PC-9 (cell line): ENCODE data around the gene ZNF3. TPM values are rescaled to one million over a fixed set of nuclear protein-coding genes. Genes with fewer than 3 reads are reported as not detected.

Experiments
- BruUV-seq: library from RNA; stranded (reverse); fragments of 400-500 nt; replicated peaks from 2 replicates; lab custom pipeline; 2021; lab: Mats Ljungman, UMichigan
- CTCF ChIA-PET: fragments of 300-600 bp; sonication (Branson Sonifier 250); formaldehyde crosslinking; loops from one replicate; lab custom pipeline; 2022; ENCODE audit warnings: antibody characterized with exemption; lab: Charles Lee
- POLR2A ChIA-PET: fragments of 300-600 bp; sonication (Branson Sonifier 250); formaldehyde crosslinking; loops from one replicate; lab custom pipeline; 2022; ENCODE audit warnings: antibody characterized with exemption; ENCODE audit not compliant: unreplicated experiment; lab: Charles Lee
- DNase-seq, 2 experiments: peaks; one replicate each; pipeline versions ENCODE4 v3.0.0 to v3.0.0-alpha.2; 2015 to 2022; ENCODE audit warnings: mixed read lengths in 1 of 2
- H2AFZ ChIP-seq: fragments of 200-600 bp; sonication (generic); 2 replicates; pipeline ENCODE4 v1.8.1; 2017; ENCODE audit warnings: antibody characterized with exemption
- H3F3A ChIP-seq: fragments of 200-600 bp; sonication (generic); 2 replicates; pipeline ENCODE4 v1.8.1; 2017; ENCODE audit warnings: antibody characterized with exemption, mild to moderate bottlenecking, low read depth; ENCODE audit not compliant: insufficient read depth
- H3K27ac ChIP-seq: fragments of 200-600 bp; sonication (generic); 2 replicates; pipeline ENCODE4 v1.6.1; 2016; ENCODE audit warnings: mixed run types
- H3K27me3 ChIP-seq: fragments of 200-600 bp; sonication (generic); 2 replicates; pipeline ENCODE4 v1.6.1; 2016; ENCODE audit warnings: low read depth, mixed run types; ENCODE audit not compliant: insufficient read depth
- H3K36me3 ChIP-seq: fragments of 200-600 bp; sonication (generic); 2 replicates; pipeline ENCODE4 v1.6.1; 2016; ENCODE audit warnings: low read depth, mixed run types
- H3K4me1 ChIP-seq: fragments of 200-600 bp; sonication (generic); replicated peaks from 2 replicates; pipeline ENCODE4 v1.6.1; 2016; ENCODE audit warnings: mixed run types; ENCODE audit not compliant: insufficient read depth
- H3K4me2 ChIP-seq: fragments of 200-600 bp; sonication (generic); 2 replicates; pipeline ENCODE4 v1.6.1; 2017; ENCODE audit warnings: mixed run types
- H3K4me3 ChIP-seq: fragments of 200-600 bp; sonication (generic); 2 replicates; pipeline ENCODE4 v1.6.1; 2016; ENCODE audit warnings: mixed run types
- H3K79me2 ChIP-seq: fragments of 200-600 bp; sonication (generic); 2 replicates; pipeline ENCODE4 v1.6.1; 2017; ENCODE audit warnings: low read depth, mixed run types
- H3K9me2 ChIP-seq: fragments of 200-600 bp; sonication (generic); 2 replicates; pipeline ENCODE4 v1.8.1; 2017; ENCODE audit warnings: mild to moderate bottlenecking; ENCODE audit not compliant: insufficient read depth
- H3K9me3 ChIP-seq: fragments of 200-600 bp; sonication (generic); 2 replicates; pipeline ENCODE4 v1.8.1; 2016; ENCODE audit warnings: low read depth; ENCODE audit not compliant: insufficient read depth
- H4K20me1 ChIP-seq: fragments of 200-600 bp; sonication (generic); 2 replicates; pipeline ENCODE4 v1.8.1; 2017; ENCODE audit not compliant: insufficient read depth
- CTCF ChIP-seq: fragments of 200-600 bp; sonication (generic); conservative IDR thresholded peaks from 2 replicates; pipeline ENCODE4 v1.6.1; 2017; ENCODE audit warnings: mixed run types, antibody characterized with exemption, mild to moderate bottlenecking, moderate library complexity
- EZH2 ChIP-seq: fragments of 200-600 bp; sonication (generic); IDR thresholded peaks from 2 replicates; pipeline ENCODE4 v1.8.0; 2017; ENCODE audit warnings: antibody characterized with exemption, low read depth
- intact Hi-C: fragments of 100-400 bp; cut with micrococcal nuclease; formaldehyde crosslinking; loops from one replicate; pipeline ENCODE4 v1.10.0; 2022; ENCODE audit not compliant: unreplicated experiment
- total RNA-seq: library from RNA; stranded (reverse); gene quantifications from 2 replicates; pipeline ENCODE4 v1.2.3, GENCODE V29; 2021

Gene ZNF3
- total RNA-seq, 1 experiment from 2014 or later, result 39.0 TPM

- Histone ChIP-seq H4K20me1 (no peaks in the 10 kb centered on the region), H2AFZ (peak overlapping the region; percentile 98), H3K36me3 (no peaks in the 10 kb centered on the region), H3K4me1 (peaks cover 9% of the 10 kb centered on the region; the same call in 1 of the 2 replicates), H3K9me2 (no peaks in the 10 kb centered on the region), H3K4me3 (no peak overlapping the region; the same call in 1 of the 2 replicates), H3K27me3 (no peaks in the 10 kb centered on the region), H3K79me2 (peaks cover 9% of the 10 kb centered on the region; the same call in 1 of the 2 replicates), H3K27ac (no peak overlapping the region), H3K9me3 (no peaks in the 10 kb centered on the region), H3F3A (peaks cover 30% of the 10 kb centered on the region; the same call in 1 of the 2 replicates), H3K4me2 (peak overlapping the region; percentile 96)
- CTCF ChIA-PET, result no interaction called here
- TF ChIP-seq EZH2, result no peak
- no peak for TF ChIP-seq CTCF
- no peak for DNase-seq
- intact Hi-C loops, result loop anchor here (2.0 kb wide), 2 partner anchors 32 kb away; partner anchors contain the start of gene ZNF3
- no TSS peak for BruUV-seq
- POLR2A ChIA-PET, result no interaction called here
Measured at GRCh38 chr7:100048680-100049079, 32.8 kb downstream of the ZNF3 start.

GRCh38 chr7:100044718-100045117, 36.8 kb downstream of the ZNF3 start:
- Histone ChIP-seq H3K4me1 (peaks cover 18% of the 10 kb centered on the region), H3K36me3 (no peaks in the 10 kb centered on the region), H3K9me3 (no peaks in the 10 kb centered on the region), H3K27me3 (no peaks in the 10 kb centered on the region), H3K79me2 (no peaks in the 10 kb centered on the region), H3F3A (peaks cover 25% of the 10 kb centered on the region; the same call in 1 of the 2 replicates), H3K4me2 (no peak overlapping the region), H3K27ac (no peak overlapping the region), H4K20me1 (no peaks in the 10 kb centered on the region), H3K9me2 (no peaks in the 10 kb centered on the region), H2AFZ (no peak overlapping the region), H3K4me3 (no peak overlapping the region)
- no TSS peak for BruUV-seq
- ChIA-PET CTCF (interaction anchor here (0.7 kb wide), 1 partner anchor 173 kb away, joined by 18 read pairs; no protein-coding TSS in a partner anchor), POLR2A (interaction anchor here (0.7 kb wide), 1 partner anchor 92 kb away, joined by 3 read pairs; no protein-coding TSS in a partner anchor)
- DNase-seq, result no peak
- intact Hi-C loops, result no loop called here
- no peak for TF ChIP-seq CTCF
- TF ChIP-seq EZH2, result no peak

GRCh38 chr7:100040575-100040974, 40.9 kb downstream of the ZNF3 start:
- Histone ChIP-seq H2AFZ (no peak overlapping the region), H3K27me3 (no peaks in the 10 kb centered on the region), H3K9me3 (no peaks in the 10 kb centered on the region), H3K4me1 (peaks cover 12% of the 10 kb centered on the region; the same call in 1 of the 2 replicates), H4K20me1 (no peaks in the 10 kb centered on the region; the same call in 1 of the 2 replicates), H3K27ac (no peak overlapping the region), H3K36me3 (peaks cover 11% of the 10 kb centered on the region), H3K4me3 (no peak overlapping the region), H3K79me2 (no peaks in the 10 kb centered on the region), H3K4me2 (no peak overlapping the region), H3K9me2 (no peaks in the 10 kb centered on the region), H3F3A (peaks cover 10% of the 10 kb centered on the region; the same call in 1 of the 2 replicates)
- POLR2A ChIA-PET, result no interaction called here
- CTCF ChIA-PET, result no interaction called here
- BruUV-seq, result no TSS peak
- DNase-seq, result no peak
- intact Hi-C loops, result no loop called here
- TF ChIP-seq EZH2, result no peak
- no peak for TF ChIP-seq CTCF
